ENCODE measurements around the gene SPATS2. TPM values are rescaled to one million over a fixed set of nuclear protein-coding genes. Genes with fewer than 3 reads are reported as not detected.
"Not testable (repeated sequence)": the region's sequence is repeated elsewhere in the genome, so short reads cannot be mapped to it uniquely, and the experiment has no call there.

SPATS2 gene
- total and polyA plus RNA-seq, 10 of the 15 experiments (the other 5 are each of a cell fraction or from before 2014, with no cell fraction given) = 9.0 to 54.2 (median 27.5) TPM

DNA sequence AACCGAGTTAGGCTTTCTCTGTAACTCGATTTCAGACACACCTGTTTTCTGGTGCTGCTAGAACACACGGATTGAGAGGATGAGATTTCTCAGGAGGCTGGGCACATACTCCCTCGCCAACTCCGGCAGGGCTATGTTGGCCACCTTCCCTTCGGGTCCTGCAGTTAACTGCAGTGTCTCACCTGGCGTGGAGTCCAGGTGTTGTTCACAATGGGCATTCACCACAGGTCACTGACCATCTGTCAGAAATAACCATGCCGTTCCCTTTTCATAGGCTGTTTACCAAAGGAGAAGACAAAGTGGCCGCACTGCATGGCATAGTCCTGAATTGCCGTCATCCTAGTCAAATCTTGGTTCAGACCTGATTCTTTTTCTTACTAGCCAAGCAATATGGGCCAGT is 166.1 kb downstream of the SPATS2 start:
- intact Hi-C loops (cut with micrococcal nuclease; ENCODE audit: unreplicated experiment) (no loop called here), in situ Hi-C loops (cut with MboI) (no loop called here)
- BruUV-seq (replicated peaks) = no TSS peak
- no peak overlapping the region for H3K4me2 ChIP-seq (ENCODE audit: control insufficient read depth, insufficient read depth)
- POLR2A ChIA-PET = no interaction called here
- H3K4me3 ChIP-seq = no peak overlapping the region
- H3K9me3 ChIP-seq (replicated peaks; ENCODE audit: control insufficient read depth, insufficient read depth, low read length) = no peaks in the 10 kb centered on the region
- H3K27me3 ChIP-seq (replicated peaks in 1 of 2; ENCODE audit: control insufficient read depth in 2 of 2, insufficient read depth in 2 of 2, low read length in 1 of 2) = peaks cover 9 to 10% of the 10 kb centered on the region in 2 experiments
- no peak for DNase-seq (ENCODE audit: low read depth, low spot score)
- no peaks in the 10 kb centered on the region for H3K79me2 ChIP-seq (ENCODE audit: control insufficient read depth, insufficient read depth, low read length)
- no peaks in the 10 kb centered on the region for H3K36me3 ChIP-seq (ENCODE audit: control insufficient read depth in 2 of 2, insufficient read depth in 2 of 2, low read length in 1 of 2)
- SMC1A ChIA-PET (ENCODE audit: uncharacterized antibody, unreplicated experiment) = no interaction called here
- no peak overlapping the region for H3K9ac ChIP-seq (ENCODE audit: control insufficient read depth, insufficient read depth, low read length)
- TF ChIP-seq, protein P1, sequence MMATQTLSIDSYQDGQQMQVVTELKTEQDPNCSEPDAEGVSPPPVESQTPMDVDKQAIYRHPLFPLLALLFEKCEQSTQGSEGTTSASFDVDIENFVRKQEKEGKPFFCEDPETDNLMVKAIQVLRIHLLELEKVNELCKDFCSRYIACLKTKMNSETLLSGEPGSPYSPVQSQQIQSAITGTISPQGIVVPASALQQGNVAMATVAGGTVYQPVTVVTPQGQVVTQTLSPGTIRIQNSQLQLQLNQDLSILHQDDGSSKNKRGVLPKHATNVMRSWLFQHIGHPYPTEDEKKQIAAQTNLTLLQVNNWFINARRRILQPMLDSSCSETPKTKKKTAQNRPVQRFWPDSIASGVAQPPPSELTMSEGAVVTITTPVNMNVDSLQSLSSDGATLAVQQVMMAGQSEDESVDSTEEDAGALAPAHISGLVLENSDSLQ (IDR thresholded peaks at IDR 0.05) = no peak
- TF ChIP-seq KDM1A (IDR thresholded peaks at IDR 0.05; ENCODE audit: borderline replicate concordance) (no peak), CHD2 (IDR thresholded peaks at IDR 0.05; ENCODE audit: borderline replicate concordance, low read depth, low read length) (no peak), RAD51 (IDR thresholded peaks at IDR 0.05) (no peak), YBX1 (IDR thresholded peaks at IDR 0.05) (no peak), CBX5 (IDR thresholded peaks at IDR 0.05; ENCODE audit: low read depth) (no peak), ZNF622 (IDR thresholded peaks at IDR 0.05) (no peak)
- TF ChIP-seq, protein P2, sequence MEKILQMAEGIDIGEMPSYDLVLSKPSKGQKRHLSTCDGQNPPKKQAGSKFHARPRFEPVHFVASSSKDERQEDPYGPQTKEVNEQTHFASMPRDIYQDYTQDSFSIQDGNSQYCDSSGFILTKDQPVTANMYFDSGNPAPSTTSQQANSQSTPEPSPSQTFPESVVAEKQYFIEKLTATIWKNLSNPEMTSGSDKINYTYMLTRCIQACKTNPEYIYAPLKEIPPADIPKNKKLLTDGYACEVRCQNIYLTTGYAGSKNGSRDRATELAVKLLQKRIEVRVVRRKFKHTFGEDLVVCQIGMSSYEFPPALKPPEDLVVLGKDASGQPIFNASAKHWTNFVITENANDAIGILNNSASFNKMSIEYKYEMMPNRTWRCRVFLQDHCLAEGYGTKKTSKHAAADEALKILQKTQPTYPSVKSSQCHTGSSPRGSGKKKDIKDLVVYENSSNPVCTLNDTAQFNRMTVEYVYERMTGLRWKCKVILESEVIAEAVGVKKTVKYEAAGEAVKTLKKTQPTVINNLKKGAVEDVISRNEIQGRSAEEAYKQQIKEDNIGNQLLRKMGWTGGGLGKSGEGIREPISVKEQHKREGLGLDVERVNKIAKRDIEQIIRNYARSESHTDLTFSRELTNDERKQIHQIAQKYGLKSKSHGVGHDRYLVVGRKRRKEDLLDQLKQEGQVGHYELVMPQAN (conservative IDR thresholded peaks at IDR 0.05) = no peak
- TF ChIP-seq, protein P3, sequence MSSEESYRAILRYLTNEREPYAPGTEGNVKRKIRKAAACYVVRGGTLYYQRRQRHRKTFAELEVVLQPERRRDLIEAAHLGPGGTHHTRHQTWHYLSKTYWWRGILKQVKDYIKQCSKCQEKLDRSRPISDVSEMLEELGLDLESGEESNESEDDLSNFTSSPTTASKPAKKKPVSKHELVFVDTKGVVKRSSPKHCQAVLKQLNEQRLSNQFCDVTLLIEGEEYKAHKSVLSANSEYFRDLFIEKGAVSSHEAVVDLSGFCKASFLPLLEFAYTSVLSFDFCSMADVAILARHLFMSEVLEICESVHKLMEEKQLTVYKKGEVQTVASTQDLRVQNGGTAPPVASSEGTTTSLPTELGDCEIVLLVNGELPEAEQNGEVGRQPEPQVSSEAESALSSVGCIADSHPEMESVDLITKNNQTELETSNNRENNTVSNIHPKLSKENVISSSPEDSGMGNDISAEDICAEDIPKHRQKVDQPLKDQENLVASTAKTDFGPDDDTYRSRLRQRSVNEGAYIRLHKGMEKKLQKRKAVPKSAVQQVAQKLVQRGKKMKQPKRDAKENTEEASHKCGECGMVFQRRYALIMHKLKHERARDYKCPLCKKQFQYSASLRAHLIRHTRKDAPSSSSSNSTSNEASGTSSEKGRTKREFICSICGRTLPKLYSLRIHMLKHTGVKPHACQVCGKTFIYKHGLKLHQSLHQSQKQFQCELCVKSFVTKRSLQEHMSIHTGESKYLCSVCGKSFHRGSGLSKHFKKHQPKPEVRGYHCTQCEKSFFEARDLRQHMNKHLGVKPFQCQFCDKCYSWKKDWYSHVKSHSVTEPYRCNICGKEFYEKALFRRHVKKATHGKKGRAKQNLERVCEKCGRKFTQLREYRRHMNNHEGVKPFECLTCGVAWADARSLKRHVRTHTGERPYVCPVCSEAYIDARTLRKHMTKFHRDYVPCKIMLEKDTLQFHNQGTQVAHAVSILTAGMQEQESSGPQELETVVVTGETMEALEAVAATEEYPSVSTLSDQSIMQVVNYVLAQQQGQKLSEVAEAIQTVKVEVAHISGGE (CRISPR knock-in tag; IDR thresholded peaks at IDR 0.05) = no peak
- 80% methylated on average over 10 of the region's 10 CpGs for WGBS (ENCODE audit: insufficient coverage, insufficient replicate concordance, low lambda C conversion rate, missing lambda C conversion rate)
- no peak overlapping the region for H3K27ac ChIP-seq (ENCODE audit: control insufficient read depth, insufficient read depth)
- no peak for FAIRE-seq
- no peaks in the 10 kb centered on the region for H4K20me1 ChIP-seq (ENCODE audit: control insufficient read depth, insufficient read depth)
- RAD21 ChIA-PET (ENCODE audit: unreplicated experiment) = no interaction called here
- ATAC-seq = no peak
- CTCF ChIA-PET = interaction anchor here (1.2 to 1.4 kb wide), 2 partner anchors 18 to 48 kb away, joined by 3 to 7 read pairs; no protein-coding TSS in a partner anchor
- H2AFZ ChIP-seq (ENCODE audit: control insufficient read depth, low read depth, low read length) = no peak overlapping the region
- H3K4me1 ChIP-seq (ENCODE audit: control insufficient read depth, insufficient read depth, low read length) = peaks cover 9% of the 10 kb centered on the region

DNA sequence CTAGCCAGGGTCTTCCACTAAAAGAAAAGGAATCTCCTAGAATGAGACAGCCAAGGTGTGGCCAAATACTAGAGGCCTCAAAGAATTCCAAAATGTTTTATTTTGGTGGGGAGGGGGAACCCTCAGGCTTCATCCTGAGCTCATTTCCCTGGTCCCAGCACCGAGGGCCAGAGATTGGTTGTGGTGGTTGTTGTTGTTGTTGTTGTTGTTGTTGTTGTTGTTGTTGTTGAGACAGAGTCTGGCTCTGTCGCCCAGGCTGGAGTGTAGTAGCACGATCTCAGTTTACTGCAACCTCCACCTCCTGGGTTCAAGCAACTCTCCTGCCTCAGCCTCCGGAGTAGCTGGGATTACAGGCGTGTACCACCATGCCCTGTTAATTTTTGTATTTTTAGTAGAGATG is 166.9 kb downstream of the SPATS2 start:
- H3K79me2 ChIP-seq (ENCODE audit: control insufficient read depth, insufficient read depth, low read length); H3K27ac ChIP-seq (ENCODE audit: control insufficient read depth, insufficient read depth); H3K4me3 ChIP-seq; H3K4me2 ChIP-seq (ENCODE audit: control insufficient read depth, insufficient read depth); H3K9ac ChIP-seq (ENCODE audit: control insufficient read depth, insufficient read depth, low read length); DNase-seq (ENCODE audit: low read depth, low spot score); H4K20me1 ChIP-seq (ENCODE audit: control insufficient read depth, insufficient read depth); intact Hi-C loops (cut with micrococcal nuclease; ENCODE audit: unreplicated experiment); H3K36me3 ChIP-seq (ENCODE audit: control insufficient read depth in 2 of 2, insufficient read depth in 2 of 2, low read length in 1 of 2); ATAC-seq; in situ Hi-C loops (cut with MboI); FAIRE-seq; H2AFZ ChIP-seq (ENCODE audit: control insufficient read depth, low read depth, low read length); BruUV-seq (replicated peaks); H3K9me3 ChIP-seq (replicated peaks; ENCODE audit: control insufficient read depth, insufficient read depth, low read length); RAD21 ChIA-PET (ENCODE audit: unreplicated experiment); H3K4me1 ChIP-seq (ENCODE audit: control insufficient read depth, insufficient read depth, low read length); POLR2A ChIA-PET; SMC1A ChIA-PET (ENCODE audit: uncharacterized antibody, unreplicated experiment): not testable (repeated sequence)
- peaks cover 10% of the 10 kb centered on the region in 2 experiments for H3K27me3 ChIP-seq (replicated peaks in 1 of 2; ENCODE audit: control insufficient read depth in 2 of 2, insufficient read depth in 2 of 2, low read length in 1 of 2)
- WGBS (ENCODE audit: insufficient coverage, insufficient replicate concordance, low lambda C conversion rate, missing lambda C conversion rate) = 87% methylated on average over 5 of the region's 5 CpGs
- CTCF ChIA-PET = interaction anchor here (1.1 to 2.9 kb wide), 2 partner anchors 20 to 176 kb away, joined by 4 to 10 read pairs; no protein-coding TSS in a partner anchor
